MM.1S (cell line): ENCODE data around the gene PPP1R3G.

Source experiments
- DNase-seq: peaks from one replicate; pipeline ENCODE4 v3.0.0-alpha.2; 2015
- H2AFZ ChIP-seq: fragments of 300-600 bp; sonication (generic); 2 replicates; pipeline ENCODE4 v1.6.0; 2016; ENCODE audit warnings: antibody characterized with exemption, low read length
- H3F3A ChIP-seq: fragments of 300-600 bp; sonication (generic); 2 replicates; pipeline ENCODE4 v1.6.1; 2016; ENCODE audit warnings: mild to moderate bottlenecking, antibody characterized with exemption, low read length, moderate library complexity, mixed read lengths; ENCODE audit not compliant: insufficient read depth
- H3K27ac ChIP-seq: fragments of 300-600 bp; sonication (generic); 2 replicates; pipeline ENCODE4 v1.5.1; 2016; ENCODE audit warnings: mild to moderate bottlenecking, low read length
- H3K27me3 ChIP-seq: fragments of 300-600 bp; sonication (generic); replicated peaks from 2 replicates; pipeline ENCODE4 v1.6.0; 2016; ENCODE audit warnings: low read length; ENCODE audit not compliant: insufficient read depth
- H3K36me3 ChIP-seq: fragments of 300-600 bp; sonication (generic); replicated peaks from 2 replicates; pipeline ENCODE4 v1.6.1; 2016; ENCODE audit warnings: mild to moderate bottlenecking, low read length, mixed read lengths; ENCODE audit not compliant: insufficient read depth
- H3K4me1 ChIP-seq: fragments of 300-600 bp; sonication (generic); 2 replicates; pipeline ENCODE4 v1.6.1; 2016; ENCODE audit warnings: low read length, mixed read lengths
- H3K4me2 ChIP-seq: fragments of 300-600 bp; sonication (generic); 2 replicates; pipeline ENCODE4 v1.6.0; 2016; ENCODE audit warnings: low read depth, low read length
- H3K4me3 ChIP-seq: fragments of 300-600 bp; sonication (generic); 2 replicates; pipeline ENCODE4 v1.5.1; 2016; ENCODE audit warnings: low read length, mixed read lengths
- H3K79me2 ChIP-seq: fragments of 300-600 bp; sonication (generic); 2 replicates; pipeline ENCODE4 v1.6.1; 2016; ENCODE audit warnings: mixed run types, low read length, mixed read lengths
- H3K9ac ChIP-seq: fragments of 300-600 bp; sonication (generic); 2 replicates; pipeline ENCODE4 v1.6.1; 2016; ENCODE audit warnings: low read length, mixed read lengths
- H3K9me2 ChIP-seq: fragments of 300-600 bp; sonication (generic); replicated peaks from 2 replicates; pipeline ENCODE4 v1.6.1; 2016; ENCODE audit warnings: mild to moderate bottlenecking, low read length, mixed read lengths; ENCODE audit not compliant: insufficient read depth
- H3K9me3 ChIP-seq: fragments of 300-600 bp; sonication (generic); replicated peaks from 2 replicates; pipeline ENCODE4 v1.6.1; 2016; ENCODE audit warnings: mild to moderate bottlenecking, low read length, mixed read lengths; ENCODE audit not compliant: insufficient read depth
- H4K20me1 ChIP-seq: fragments of 300-600 bp; sonication (generic); 2 replicates; pipeline ENCODE4 v1.6.1; 2016; ENCODE audit warnings: mild to moderate bottlenecking, low read length, moderate library complexity, mixed read lengths; ENCODE audit not compliant: insufficient read depth
- EZH2 ChIP-seq: fragments of 300-600 bp; sonication (generic); optimal IDR thresholded peaks from 2 replicates; pipeline ENCODE3; 2017; ENCODE audit warnings: low read depth, mild to moderate bottlenecking, antibody characterized with exemption, low read length, mixed read lengths
- EZH2phosphoT487 ChIP-seq: fragments of 300-600 bp; sonication (generic); IDR thresholded peaks from 2 replicates; pipeline ENCODE4 v1.6.1; 2018; ENCODE audit warnings: antibody characterized with exemption, low read length
- TF ChIP-seq, protein P1 (sequence below): fragments of 300-600 bp; sonication (generic); IDR thresholded peaks from 2 replicates; pipeline ENCODE4 v1.5.1; 2016; ENCODE audit warnings: antibody characterized with exemption, low read length, mixed read lengths

The PPP1R3G gene

DNA sequence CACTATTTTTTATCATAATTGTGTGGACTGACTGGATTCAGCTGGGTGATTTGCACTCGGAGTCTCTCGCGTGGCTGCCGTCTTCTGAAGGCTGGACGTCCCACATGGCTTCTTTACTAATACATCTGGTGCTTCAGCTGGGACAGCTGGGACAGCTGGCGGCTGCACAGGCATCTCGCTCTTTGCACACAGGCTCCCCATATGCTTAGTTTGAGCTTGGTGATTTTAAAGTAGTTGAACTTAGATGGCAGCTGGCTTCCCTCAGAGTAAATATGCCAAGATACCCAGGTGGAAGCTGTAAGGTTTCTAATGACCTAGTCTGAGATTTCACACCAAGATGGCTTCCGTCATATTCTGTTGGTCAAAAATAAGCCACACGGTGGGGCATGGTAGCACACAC, 38.7 kb upstream of the PPP1R3G start:
- TF ChIP-seq EZH2phosphoT487 (no peak), EZH2 (no peak)
- TF ChIP-seq, protein P1, sequence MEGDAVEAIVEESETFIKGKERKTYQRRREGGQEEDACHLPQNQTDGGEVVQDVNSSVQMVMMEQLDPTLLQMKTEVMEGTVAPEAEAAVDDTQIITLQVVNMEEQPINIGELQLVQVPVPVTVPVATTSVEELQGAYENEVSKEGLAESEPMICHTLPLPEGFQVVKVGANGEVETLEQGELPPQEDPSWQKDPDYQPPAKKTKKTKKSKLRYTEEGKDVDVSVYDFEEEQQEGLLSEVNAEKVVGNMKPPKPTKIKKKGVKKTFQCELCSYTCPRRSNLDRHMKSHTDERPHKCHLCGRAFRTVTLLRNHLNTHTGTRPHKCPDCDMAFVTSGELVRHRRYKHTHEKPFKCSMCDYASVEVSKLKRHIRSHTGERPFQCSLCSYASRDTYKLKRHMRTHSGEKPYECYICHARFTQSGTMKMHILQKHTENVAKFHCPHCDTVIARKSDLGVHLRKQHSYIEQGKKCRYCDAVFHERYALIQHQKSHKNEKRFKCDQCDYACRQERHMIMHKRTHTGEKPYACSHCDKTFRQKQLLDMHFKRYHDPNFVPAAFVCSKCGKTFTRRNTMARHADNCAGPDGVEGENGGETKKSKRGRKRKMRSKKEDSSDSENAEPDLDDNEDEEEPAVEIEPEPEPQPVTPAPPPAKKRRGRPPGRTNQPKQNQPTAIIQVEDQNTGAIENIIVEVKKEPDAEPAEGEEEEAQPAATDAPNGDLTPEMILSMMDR, result no peak
- Histone ChIP-seq H3K36me3 (no peaks in the 10 kb centered on the region), H3K79me2 (no peaks in the 10 kb centered on the region), H3K27ac (no peak overlapping the region), H3K9ac (no peak overlapping the region), H3F3A (no peaks in the 10 kb centered on the region), H3K9me2 (no peaks in the 10 kb centered on the region), H3K4me3 (no peak overlapping the region), H3K27me3 (no peaks in the 10 kb centered on the region), H2AFZ (no peak overlapping the region), H3K4me1 (peaks cover 9% of the 10 kb centered on the region), H4K20me1 (no peaks in the 10 kb centered on the region), H3K4me2 (no peak overlapping the region), H3K9me3 (no peaks in the 10 kb centered on the region)
- DNase-seq, result no peak

DNA sequence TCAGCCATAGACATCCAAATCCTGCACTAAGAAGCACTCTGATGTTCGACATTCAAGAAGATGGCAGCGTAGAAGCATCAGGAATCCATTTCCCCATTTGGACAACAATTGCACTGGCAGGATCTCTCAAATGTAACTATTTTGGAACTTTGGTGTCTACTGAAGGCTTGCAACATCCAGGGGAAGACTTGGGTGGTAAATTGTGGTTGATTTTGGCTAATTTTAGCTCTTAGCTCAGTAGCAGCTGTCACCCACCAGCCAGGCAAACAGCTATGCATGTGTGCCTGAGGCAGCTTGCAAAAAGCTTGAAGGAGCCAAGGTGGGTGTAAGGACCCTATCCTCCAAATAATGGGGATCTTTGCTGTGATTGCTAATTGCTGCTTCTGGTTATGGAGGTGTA, 35.1 kb upstream of the PPP1R3G start:
- 0 out of 2 replicates have a peak overlapping the region, but pooled peaks have one; percentile 9 for H3K4me2 ChIP-seq

DNA sequence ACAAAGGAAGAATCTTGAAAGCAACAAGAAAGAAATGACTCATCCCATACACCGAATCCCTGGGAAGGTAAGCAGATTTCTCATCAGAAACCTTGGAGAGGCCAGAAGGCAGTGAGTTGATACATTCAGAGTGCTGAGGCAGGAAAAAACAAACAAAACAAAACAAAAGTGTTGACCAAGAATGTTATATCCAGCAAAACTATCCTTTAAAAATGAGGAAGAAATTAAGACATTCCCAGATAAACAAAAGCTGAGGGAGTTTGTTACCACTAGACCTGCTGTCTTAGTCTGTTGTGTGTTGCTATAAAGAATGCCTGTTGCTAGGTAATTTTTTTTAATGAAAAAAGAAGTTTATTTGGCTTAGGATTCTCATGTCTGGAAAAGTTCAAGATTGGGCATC, 33.7 kb upstream of the PPP1R3G start:
- H3K4me3 ChIP-seq, result no peak overlapping the region
- H3K9ac ChIP-seq, result no peak overlapping the region
- no peaks in the 10 kb centered on the region for H3K27me3 ChIP-seq
- H3K4me2 ChIP-seq, result no peak overlapping the region
- DNase-seq, result no peak
- no peak for TF ChIP-seq EZH2
- no peak for TF ChIP-seq EZH2phosphoT487
- TF ChIP-seq, protein P1, result no peak
- H3K27ac ChIP-seq, result no peak overlapping the region
- H3K9me2 ChIP-seq, result no peaks in the 10 kb centered on the region
- no peaks in the 10 kb centered on the region for H3K9me3 ChIP-seq
- no peaks in the 10 kb centered on the region for H3K36me3 ChIP-seq
- peaks cover 40% of the 10 kb centered on the region for H3K4me1 ChIP-seq
- H3K79me2 ChIP-seq, result no peaks in the 10 kb centered on the region
- no peaks in the 10 kb centered on the region for H4K20me1 ChIP-seq
- peaks cover 19% of the 10 kb centered on the region for H3F3A ChIP-seq
- H2AFZ ChIP-seq, result no peak overlapping the region

More for the DNA sequence above, 35.1 kb upstream of the PPP1R3G start:
- Histone ChIP-seq H2AFZ (no peak overlapping the region), H3K9me3 (no peaks in the 10 kb centered on the region), H3K27ac (no peak overlapping the region), H3K79me2 (no peaks in the 10 kb centered on the region), H3K9ac (no peak overlapping the region), H4K20me1 (no peaks in the 10 kb centered on the region), H3F3A (peaks cover 19% of the 10 kb centered on the region), H3K27me3 (no peaks in the 10 kb centered on the region), H3K9me2 (no peaks in the 10 kb centered on the region), H3K4me1 (peaks cover 40% of the 10 kb centered on the region), H3K4me3 (no peak overlapping the region), H3K36me3 (no peaks in the 10 kb centered on the region)
- peak; percentile 44 for DNase-seq
- TF ChIP-seq EZH2, result no peak
- TF ChIP-seq EZH2phosphoT487, result no peak
- TF ChIP-seq, protein P1, result no peak
